Erythroblast (primary cell): ENCODE results near the gene CRTC1.

Experiments used
- GATA1 ChIP-seq: IDR thresholded peaks from 2 replicates; pipeline ENCODE4 v1.6.1; 2011; ENCODE audit warnings: low read depth, mild to moderate bottlenecking, control low read depth, low read length, moderate library complexity
- POLR2A ChIP-seq: IDR thresholded peaks from 2 replicates; pipeline ENCODE4 v1.6.1; 2011; ENCODE audit warnings: mild to moderate bottlenecking, low read length

GRCh38 chr19:18783958-18784785, 100.7 kb downstream of the CRTC1 start:
- TF ChIP-seq POLR2A (no peak), GATA1 (no peak)
